Lung (tissue), 12 donors: Measurements from ENCODE around the gene CHPF2. TPM values are rescaled to one million over a fixed set of nuclear protein-coding genes. Genes with fewer than 3 reads are reported as not detected.
A peak's percentile ranks its signal among the peaks of the same experiment; 100 is the strongest.

ENCODE experiments used
- ATAC-seq: fragments of 200-7000 bp; cut with Tn5 transposase; one replicate; pipeline ENCODE4 v1.9.1; 2020; ENCODE audit warnings: moderate number of reproducible peaks; ENCODE audit not compliant: insufficient read depth, low FRiP score
- DNase-seq, 3 donors: peaks; one replicate each; pipeline ENCODE4 v3.0.0-alpha.2; 2013 to 2017
- H3K27ac ChIP-seq, 2 donors: one replicate each; pipeline ENCODE4 v1.5.1; 2013; ENCODE audit warnings: mild to moderate bottlenecking in 2 of 2, moderate library complexity in 2 of 2, control low read depth in 1 of 2, inconsistent platforms in 1 of 2, low read depth in 1 of 2, low read length in 1 of 2
- H3K27me3 ChIP-seq, 3 donors: one replicate each; pipeline ENCODE4 v1.5.1; 2013; ENCODE audit warnings: low read length in 2 of 3; ENCODE audit not compliant: control insufficient read depth in 3 of 3, insufficient read depth in 3 of 3
- H3K36me3 ChIP-seq, 4 donors: one replicate each; pipeline ENCODE4 v1.5.1; 2013; ENCODE audit warnings: low read length in 4 of 4, mild to moderate bottlenecking in 1 of 4, moderate library complexity in 1 of 4; ENCODE audit not compliant: control insufficient read depth in 4 of 4, insufficient read depth in 4 of 4
- H3K4me1 ChIP-seq, 5 donors: one replicate each; pipeline ENCODE4 v1.5.1; 2013; ENCODE audit warnings: low read length in 5 of 5, mild to moderate bottlenecking in 2 of 5, moderate library complexity in 1 of 5; ENCODE audit not compliant: control insufficient read depth in 5 of 5, insufficient read depth in 5 of 5
- H3K4me3 ChIP-seq: one replicate; pipeline ENCODE4 v1.5.1; 2013; ENCODE audit warnings: mild to moderate bottlenecking, control low read depth, moderate library complexity
- H3K9ac ChIP-seq, 2 donors: one replicate each; pipeline ENCODE4 v1.5.1; 2013; ENCODE audit warnings: low read length in 2 of 2, control low read depth in 1 of 2; ENCODE audit not compliant: insufficient read depth in 1 of 2
- H3K9me3 ChIP-seq, 4 donors: one replicate each; pipeline ENCODE4 v1.5.1; 2013; ENCODE audit warnings: low read length in 3 of 4, mild to moderate bottlenecking in 1 of 4, moderate library complexity in 1 of 4; ENCODE audit not compliant: control insufficient read depth in 4 of 4, insufficient read depth in 3 of 4
- CTCF ChIP-seq: IDR thresholded peaks from 2 replicates; pipeline ENCODE4 v1.5.1; 2012; ENCODE audit warnings: mild to moderate bottlenecking; ENCODE audit errors: control extremely low read depth, extremely low read depth
- WGBS, 2 donors: extraction: QIAGEN DNeasy Blood & Tissue Kit; methylation state at CpG; one replicate each; pipeline ENCODE4 v1.1.7; 2013; 5-methylcytosine and 5-hydroxymethylcytosine counted together
- polyA plus RNA-seq, 2 donors: library from polyadenylated mRNA; stranded (reverse); fragments of 200-250 nt; gene quantifications; one replicate each; pipeline ENCODE4 v1.2.1, GENCODE V29; 2013
- total RNA-seq, 2 donors: library from RNA; depleted of rRNA in 1 of 2; stranded (reverse); fragments of >200 nt in 1 of 2; gene quantifications; one replicate each; pipeline ENCODE4 v1.2.1, GENCODE V29; 2014 to 2021
- donor health status: control.
- donor health status: control.
- donor health status: Bipolar disorder and iron deficiency.
- donor health status: healthy.
- donor health status: DM: yes; HTN: yes; CAD: no.

The CHPF2 gene
- total and polyA plus RNA-seq, 4 donors, result 23.3 to 54.0 (median 35.0) TPM

- peaks cover 0 to 78% (median 19%) of the 10 kb centered on the region in 5 donors for H3K4me1 ChIP-seq
- peaks cover 0 to 2% (median 0%) of the 10 kb centered on the region in 3 donors for H3K27me3 ChIP-seq
Measured at GRCh38 chr7:151248346-151249033, 16.2 kb downstream of the CHPF2 start, which contains the start of gene SMARCD3. TSS of gene SMARCD3 (minus strand) at chr7:151248694. CDS start at chr7:151248562, 132 bp downstream.

GRCh38 chr7:151249034-151249731 lies 16.9 kb downstream of the CHPF2 start:
- H3K27me3 ChIP-seq, result peaks cover 0 to 2% (median 0%) of the 10 kb centered on the region in 3 donors
- peaks cover 0 to 74% (median 20%) of the 10 kb centered on the region in 5 donors for H3K4me1 ChIP-seq
- H3K9ac ChIP-seq, result peak overlapping the region; percentile 4 to 57
- TF ChIP-seq CTCF, result no peak
- no peaks in the 10 kb centered on the region for H3K36me3 ChIP-seq
- peak; percentile 5 for ATAC-seq
- DNase-seq, result peak; percentile 66 to 80 (median 74)
- 3% methylated on average over 43 to 45 of the region's 45 CpGs for WGBS, 2 donors
- peak overlapping the region; percentile 12 for H3K4me3 ChIP-seq
- H3K9me3 ChIP-seq, result no peaks in the 10 kb centered on the region
- peak overlapping the region; percentile 84 to 97 for H3K27ac ChIP-seq

More at GRCh38 chr7:151248346-151249033, 16.2 kb downstream of the CHPF2 start, which contains the start of gene SMARCD3:
- no peaks in the 10 kb centered on the region for H3K9me3 ChIP-seq
- H3K27ac ChIP-seq, result peak within 1 kb of the TSS; percentile 84 to 97
- no peaks in the 10 kb centered on the region for H3K36me3 ChIP-seq
- 1 to 2% methylated on average over 43 to 71 of the region's 71 CpGs for WGBS, 2 donors
- peak; percentile 43 for ATAC-seq
- no peak for TF ChIP-seq CTCF
- DNase-seq, result peak; percentile 85 to 90 (median 89)
- H3K9ac ChIP-seq, result peak within 1 kb of the TSS; percentile 4 to 71
- H3K4me3 ChIP-seq, result peak within 1 kb of the TSS; percentile 54

GRCh38 chr7:151249732-151250072 lies 17.4 kb downstream of the CHPF2 start:
- peaks cover 0 to under 1% (median 0%) of the 10 kb centered on the region in 3 donors for H3K27me3 ChIP-seq
- peaks cover 0 to 71% (median 19%) of the 10 kb centered on the region in 5 donors for H3K4me1 ChIP-seq
- H3K27ac ChIP-seq, result peak overlapping the region; percentile 84 to 97
- peak; percentile 85 to 94 (median 87) for DNase-seq
- H3K9ac ChIP-seq, result no peak overlapping the region
- no peaks in the 10 kb centered on the region for H3K36me3 ChIP-seq
- 23 to 30% methylated on average over 5 of the region's 5 CpGs for WGBS, 2 donors
- TF ChIP-seq CTCF, result no peak
- ATAC-seq, result no peak
- H3K9me3 ChIP-seq, result no peaks in the 10 kb centered on the region
- H3K4me3 ChIP-seq, result no peak overlapping the region
